Loucy (cell line): ENCODE data around the gene PRRC2C.

Experiments used
- H2AFZ ChIP-seq: fragments of 200-600 bp; sonication (generic); 2 replicates; pipeline ENCODE4 v1.6.0; 2016; ENCODE audit warnings: antibody characterized with exemption, mild to moderate bottlenecking, low read length, moderate library complexity
- H3F3A ChIP-seq: fragments of 200-600 bp; 2 replicates; pipeline ENCODE4 v1.6.0; 2016; ENCODE audit warnings: antibody characterized with exemption, low read depth, mild to moderate bottlenecking
- H3K27me3 ChIP-seq: fragments of 200-600 bp; sonication (generic); 2 replicates; pipeline ENCODE4 v1.6.1; 2014; ENCODE audit warnings: low read length, mild to moderate bottlenecking; ENCODE audit not compliant: insufficient read depth, poor library complexity, severe bottlenecking
- H3K36me3 ChIP-seq: fragments of 200-600 bp; sonication (generic); 2 replicates; pipeline ENCODE4 v1.6.1; 2016; ENCODE audit warnings: low read length; ENCODE audit not compliant: insufficient read depth
- H3K4me1 ChIP-seq: fragments of 200-600 bp; sonication (generic); 2 replicates; pipeline ENCODE4 v1.5.1; 2014; ENCODE audit warnings: low read length, mild to moderate bottlenecking; ENCODE audit not compliant: insufficient read depth, poor library complexity, severe bottlenecking
- H3K4me2 ChIP-seq: fragments of 200-600 bp; sonication (generic); 2 replicates; pipeline ENCODE4 v1.6.0; 2014; ENCODE audit warnings: antibody characterized with exemption, low read length, low read depth, mild to moderate bottlenecking; ENCODE audit not compliant: poor library complexity, severe bottlenecking
- H3K4me3 ChIP-seq: fragments of 200-600 bp; sonication (generic); 2 replicates; pipeline ENCODE4 v1.5.1; 2014; ENCODE audit warnings: low read length, mild to moderate bottlenecking, mixed read lengths; ENCODE audit not compliant: poor library complexity, severe bottlenecking
- H3K79me2 ChIP-seq: fragments of 200-600 bp; sonication (generic); 2 replicates; pipeline ENCODE4 v1.6.1; 2014; ENCODE audit warnings: low read length; ENCODE audit not compliant: insufficient read depth
- H3K9ac ChIP-seq: fragments of 200-600 bp; sonication (generic); 2 replicates; pipeline ENCODE4 v1.6.0; 2014; ENCODE audit warnings: mild to moderate bottlenecking, low read depth, low read length, moderate library complexity; ENCODE audit not compliant: poor library complexity, severe bottlenecking
- H3K9me2 ChIP-seq: fragments of 200-600 bp; sonication (generic); replicated peaks from 2 replicates; pipeline ENCODE4 v1.6.1; 2016; ENCODE audit warnings: low read depth, low read length, mixed read lengths
- H3K9me3 ChIP-seq: fragments of 200-600 bp; sonication (generic); 2 replicates; pipeline ENCODE4 v1.6.1; 2014; ENCODE audit warnings: mild to moderate bottlenecking, antibody characterized with exemption, low read length, low read depth; ENCODE audit not compliant: insufficient read depth
- H4K20me1 ChIP-seq: fragments of 200-600 bp; sonication (generic); 2 replicates; pipeline ENCODE4 v1.6.0; 2014; ENCODE audit warnings: antibody characterized with exemption, low read length, mild to moderate bottlenecking; ENCODE audit not compliant: insufficient read depth, poor library complexity, severe bottlenecking
- EZH2phosphoT487 ChIP-seq: fragments of 200-600 bp; IDR thresholded peaks from 2 replicates; pipeline ENCODE4 v1.6.1; 2018; ENCODE audit warnings: antibody characterized with exemption, mild to moderate bottlenecking, moderate library complexity, borderline replicate concordance
- TF ChIP-seq, protein P1 (sequence below): fragments of 200-600 bp; sonication (generic); conservative IDR thresholded peaks from 2 replicates; pipeline ENCODE4 v1.5.1; 2014; ENCODE audit warnings: mild to moderate bottlenecking, antibody characterized with exemption, low read length

PRRC2C gene

DNA sequence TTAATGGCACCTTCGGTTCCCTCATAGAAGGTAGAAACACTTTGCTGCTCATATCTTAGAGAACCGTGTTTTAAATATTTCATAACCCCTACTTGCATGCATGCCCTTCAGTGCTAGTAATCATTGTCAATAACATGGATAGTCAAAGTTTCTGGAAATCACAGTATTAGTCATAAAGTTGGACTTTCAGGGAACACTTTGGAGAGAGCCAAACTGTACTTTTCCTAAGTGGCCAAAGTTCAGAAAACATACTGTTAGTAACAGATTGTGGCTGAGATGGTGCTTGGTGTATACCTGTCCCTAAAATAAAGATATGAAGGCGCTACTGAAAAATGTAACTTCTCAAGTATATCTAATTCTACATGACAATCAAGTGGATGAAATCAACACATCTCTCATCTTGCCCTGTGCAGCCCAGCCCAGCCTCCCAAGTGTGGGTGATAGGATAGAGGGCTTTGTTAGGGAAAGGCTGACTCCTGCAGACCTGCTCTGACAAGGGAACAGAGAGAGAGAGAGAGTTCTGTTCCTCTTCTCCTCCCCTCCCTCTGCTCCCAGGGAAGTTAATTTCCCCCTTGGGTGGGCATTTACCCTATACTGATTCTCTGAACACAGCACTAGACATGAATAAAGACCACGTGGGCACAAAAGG lies 152.7 kb downstream of the PRRC2C start:
- H3K4me1 ChIP-seq = no peaks in the 10 kb centered on the region
- no peaks in the 10 kb centered on the region for H3K79me2 ChIP-seq
- H3F3A ChIP-seq = no peaks in the 10 kb centered on the region
- no peaks in the 10 kb centered on the region for H3K36me3 ChIP-seq
- H3K9me2 ChIP-seq = no peaks in the 10 kb centered on the region
- H3K9ac ChIP-seq = no peak overlapping the region
- no peak overlapping the region for H3K4me3 ChIP-seq
- no peak overlapping the region for H3K4me2 ChIP-seq
- H3K9me3 ChIP-seq = no peaks in the 10 kb centered on the region
- no peaks in the 10 kb centered on the region for H3K27me3 ChIP-seq
- TF ChIP-seq, protein P1, sequence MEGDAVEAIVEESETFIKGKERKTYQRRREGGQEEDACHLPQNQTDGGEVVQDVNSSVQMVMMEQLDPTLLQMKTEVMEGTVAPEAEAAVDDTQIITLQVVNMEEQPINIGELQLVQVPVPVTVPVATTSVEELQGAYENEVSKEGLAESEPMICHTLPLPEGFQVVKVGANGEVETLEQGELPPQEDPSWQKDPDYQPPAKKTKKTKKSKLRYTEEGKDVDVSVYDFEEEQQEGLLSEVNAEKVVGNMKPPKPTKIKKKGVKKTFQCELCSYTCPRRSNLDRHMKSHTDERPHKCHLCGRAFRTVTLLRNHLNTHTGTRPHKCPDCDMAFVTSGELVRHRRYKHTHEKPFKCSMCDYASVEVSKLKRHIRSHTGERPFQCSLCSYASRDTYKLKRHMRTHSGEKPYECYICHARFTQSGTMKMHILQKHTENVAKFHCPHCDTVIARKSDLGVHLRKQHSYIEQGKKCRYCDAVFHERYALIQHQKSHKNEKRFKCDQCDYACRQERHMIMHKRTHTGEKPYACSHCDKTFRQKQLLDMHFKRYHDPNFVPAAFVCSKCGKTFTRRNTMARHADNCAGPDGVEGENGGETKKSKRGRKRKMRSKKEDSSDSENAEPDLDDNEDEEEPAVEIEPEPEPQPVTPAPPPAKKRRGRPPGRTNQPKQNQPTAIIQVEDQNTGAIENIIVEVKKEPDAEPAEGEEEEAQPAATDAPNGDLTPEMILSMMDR = no peak
- no peak for TF ChIP-seq EZH2phosphoT487
- no peak overlapping the region for H2AFZ ChIP-seq
- H4K20me1 ChIP-seq = no peaks in the 10 kb centered on the region

DNA sequence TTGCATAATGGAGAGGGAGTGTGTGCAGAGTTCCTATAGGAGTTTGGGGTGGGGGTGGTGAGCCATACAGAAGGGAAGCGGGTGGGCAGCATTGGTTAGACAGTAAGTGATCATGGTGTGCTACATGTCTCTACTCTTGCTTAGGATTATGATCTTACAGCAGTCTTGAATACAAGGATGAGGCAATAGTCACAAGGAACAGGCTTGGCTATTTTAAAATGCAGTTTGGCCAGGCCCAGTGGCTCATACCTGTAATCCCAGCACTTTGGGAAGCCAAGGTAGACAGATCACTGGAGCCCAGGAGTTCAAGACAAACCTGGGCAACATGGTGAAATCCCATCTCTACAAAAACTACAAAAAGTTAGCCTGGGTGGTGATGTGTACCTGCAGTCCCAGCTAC lies 154.9 kb downstream of the PRRC2C start:
- Histone ChIP-seq H3K36me3 (no peaks in the 10 kb centered on the region), H3K4me3 (no peak overlapping the region), H3K9ac (no peak overlapping the region), H3K27me3 (no peaks in the 10 kb centered on the region), H3K9me3 (no peaks in the 10 kb centered on the region), H3K4me2 (no peak overlapping the region), H3K9me2 (no peaks in the 10 kb centered on the region), H3K79me2 (no peaks in the 10 kb centered on the region), H2AFZ (no peak overlapping the region), H3K4me1 (no peaks in the 10 kb centered on the region), H4K20me1 (no peaks in the 10 kb centered on the region), H3F3A (no peaks in the 10 kb centered on the region)
- no peak for TF ChIP-seq EZH2phosphoT487
- TF ChIP-seq, protein P1 = no peak

DNA sequence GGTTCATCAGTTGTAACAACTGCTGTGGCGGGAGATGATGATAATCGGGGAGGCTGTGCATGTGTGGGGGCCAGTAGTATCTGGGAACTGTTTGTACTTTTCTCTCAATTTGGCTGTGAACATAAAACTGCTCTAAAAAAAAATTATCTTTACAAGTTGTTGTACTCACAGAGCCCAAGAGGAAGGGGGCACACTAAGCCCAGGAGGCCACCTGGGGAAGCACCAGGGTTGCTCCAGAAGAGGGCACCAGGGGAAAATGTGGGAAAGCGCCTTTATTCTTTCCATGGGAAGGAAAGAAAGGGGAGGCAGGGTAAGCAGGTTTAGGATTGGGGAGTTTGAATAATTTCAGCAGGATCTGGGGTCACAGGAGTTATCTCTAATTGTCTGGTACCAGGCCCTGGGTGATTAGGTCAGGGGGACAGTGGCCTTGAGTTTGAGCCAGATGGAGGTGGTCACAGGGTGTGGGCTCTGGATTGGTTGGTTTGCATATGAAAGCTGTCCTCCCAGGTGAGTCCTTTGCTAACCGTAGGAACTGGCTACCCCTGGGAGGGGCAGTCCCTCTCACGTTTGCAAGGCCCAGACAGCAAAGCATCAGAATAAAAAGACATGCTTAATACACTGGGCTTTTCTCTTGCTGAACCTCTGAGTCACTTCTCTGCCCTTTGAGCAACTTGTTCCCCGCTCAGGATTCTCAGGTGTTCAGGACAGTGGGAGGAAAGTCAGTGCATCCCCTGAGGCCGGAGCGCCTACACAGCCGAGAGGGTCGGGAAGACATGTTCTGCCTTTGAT lies 155.9 kb downstream of the PRRC2C start:
- H3K4me3 ChIP-seq = no peak overlapping the region
- no peaks in the 10 kb centered on the region for H3K79me2 ChIP-seq
- H3F3A ChIP-seq = no peaks in the 10 kb centered on the region
- no peaks in the 10 kb centered on the region for H3K9me3 ChIP-seq
- H2AFZ ChIP-seq = no peak overlapping the region
- no peak overlapping the region for H3K9ac ChIP-seq
- TF ChIP-seq, protein P1 = peak; percentile 17; the same call in 1 of the 2 replicates
- no peak for TF ChIP-seq EZH2phosphoT487
- H3K27me3 ChIP-seq = no peaks in the 10 kb centered on the region
- no peak overlapping the region for H3K4me2 ChIP-seq
- H3K4me1 ChIP-seq = no peaks in the 10 kb centered on the region
- no peaks in the 10 kb centered on the region for H3K9me2 ChIP-seq
- H3K36me3 ChIP-seq = no peaks in the 10 kb centered on the region
- no peaks in the 10 kb centered on the region for H4K20me1 ChIP-seq
